ENCODE measurements around the gene CRYGD. TPM values are rescaled to one million over a fixed set of nuclear protein-coding genes. Genes with fewer than 3 reads are reported as not detected.

The CRYGD gene
- total and polyA plus RNA-seq, 2 donors (not counting 1 experiment from before 2014, with no cell fraction given), result not detected

DNA sequence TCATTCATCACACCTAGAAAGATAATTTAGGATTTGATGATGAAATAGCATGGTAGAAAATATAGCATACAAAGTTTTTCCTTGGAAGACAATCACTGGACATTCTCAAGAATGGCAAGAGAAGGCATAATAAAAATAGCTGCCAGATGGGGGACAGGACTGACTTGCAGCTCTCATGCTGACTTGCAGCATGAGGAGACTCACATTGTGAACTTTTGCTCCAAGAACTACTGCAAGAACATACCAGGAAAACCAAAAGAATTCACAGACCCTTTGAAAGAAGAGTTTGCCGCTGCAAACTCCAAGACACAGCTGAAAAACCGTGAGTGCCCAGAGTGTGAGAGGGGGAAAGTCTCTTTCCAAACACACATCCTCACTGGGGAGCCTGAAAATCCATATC, 47.0 kb downstream of the CRYGD start:
- no peak overlapping the region for H2AFZ ChIP-seq (ENCODE audit: low read length)

DNA sequence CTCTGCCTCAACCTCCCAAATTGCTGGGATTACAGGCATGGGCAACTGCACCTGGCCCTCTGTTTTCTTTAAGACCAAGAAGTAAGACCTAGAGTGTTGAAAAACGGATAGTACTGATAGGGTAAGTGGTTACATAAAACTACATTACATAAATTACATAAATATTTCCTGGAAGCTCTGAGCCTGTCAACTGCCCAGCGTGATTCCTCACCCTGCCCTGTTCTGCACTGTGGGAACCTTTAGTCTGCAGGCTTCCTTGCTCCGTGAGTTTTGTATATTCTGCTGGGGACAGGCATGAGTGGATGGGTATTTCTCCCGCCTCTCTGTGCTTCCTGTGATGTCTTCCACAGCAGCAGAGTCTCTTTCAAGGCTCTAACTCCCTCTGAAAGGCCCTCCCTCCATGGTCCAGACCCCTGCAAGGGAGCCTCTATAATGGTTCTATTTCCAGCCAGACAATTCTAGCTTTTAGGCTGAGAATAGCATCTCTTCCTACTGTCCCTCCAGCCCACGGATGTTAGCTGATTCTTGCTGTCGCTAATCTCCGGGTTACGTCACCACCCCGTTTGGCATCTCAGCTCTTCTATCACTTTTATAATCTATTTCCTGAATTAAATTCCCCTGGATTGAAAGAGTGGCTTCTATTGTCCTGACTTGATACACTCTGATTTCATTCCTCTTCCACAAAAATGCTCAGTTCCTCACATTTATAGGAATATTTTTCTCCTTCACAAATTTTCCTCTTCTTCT, 49.5 kb downstream of the CRYGD start:
- Histone ChIP-seq H3K9me3 (ENCODE audit: control insufficient read depth, insufficient read depth, low read depth, low read length) (no peaks in the 10 kb centered on the region), H3K27me3 (ENCODE audit: control insufficient read depth, insufficient read depth, low read length) (no peaks in the 10 kb centered on the region), H4K20me1 (ENCODE audit: control insufficient read depth, extremely low read depth, insufficient read depth, low read length) (no peaks in the 10 kb centered on the region), H3K79me2 (ENCODE audit: control insufficient read depth, insufficient read depth, low read length) (no peaks in the 10 kb centered on the region), H3K4me3 (replicated peaks in 1 of 4; ENCODE audit: control extremely low read depth in 1 of 4, insufficient read depth in 1 of 4, low read depth in 3 of 4, low read length in 4 of 4) (no peak overlapping the region), H3K27ac (ENCODE audit: insufficient read depth, low read length) (no peak overlapping the region), H3K36me3 (ENCODE audit: control insufficient read depth, insufficient read depth, low read length) (no peaks in the 10 kb centered on the region), H3K4me2 (ENCODE audit: extremely low read depth, insufficient read depth, low read length) (no peak overlapping the region), H3K9ac (ENCODE audit: insufficient read depth, low read length) (no peak overlapping the region), H3K4me1 (ENCODE audit: control insufficient read depth, extremely low read depth, insufficient read depth, low read length) (no peaks in the 10 kb centered on the region), H2AFZ (ENCODE audit: low read length) (no peak overlapping the region)
- TF ChIP-seq, protein P1, sequence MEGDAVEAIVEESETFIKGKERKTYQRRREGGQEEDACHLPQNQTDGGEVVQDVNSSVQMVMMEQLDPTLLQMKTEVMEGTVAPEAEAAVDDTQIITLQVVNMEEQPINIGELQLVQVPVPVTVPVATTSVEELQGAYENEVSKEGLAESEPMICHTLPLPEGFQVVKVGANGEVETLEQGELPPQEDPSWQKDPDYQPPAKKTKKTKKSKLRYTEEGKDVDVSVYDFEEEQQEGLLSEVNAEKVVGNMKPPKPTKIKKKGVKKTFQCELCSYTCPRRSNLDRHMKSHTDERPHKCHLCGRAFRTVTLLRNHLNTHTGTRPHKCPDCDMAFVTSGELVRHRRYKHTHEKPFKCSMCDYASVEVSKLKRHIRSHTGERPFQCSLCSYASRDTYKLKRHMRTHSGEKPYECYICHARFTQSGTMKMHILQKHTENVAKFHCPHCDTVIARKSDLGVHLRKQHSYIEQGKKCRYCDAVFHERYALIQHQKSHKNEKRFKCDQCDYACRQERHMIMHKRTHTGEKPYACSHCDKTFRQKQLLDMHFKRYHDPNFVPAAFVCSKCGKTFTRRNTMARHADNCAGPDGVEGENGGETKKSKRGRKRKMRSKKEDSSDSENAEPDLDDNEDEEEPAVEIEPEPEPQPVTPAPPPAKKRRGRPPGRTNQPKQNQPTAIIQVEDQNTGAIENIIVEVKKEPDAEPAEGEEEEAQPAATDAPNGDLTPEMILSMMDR (conservative IDR thresholded peaks at IDR 0.05 in 1 of 2, IDR thresholded peaks at IDR 0.05 in 1 of 2; ENCODE audit: low read depth in 1 of 2, low read length in 2 of 2), result no peak
- no peak for TF ChIP-seq EZH2 (IDR thresholded peaks at IDR 0.05; ENCODE audit: low read length, missing control alignments)
- DNase-seq (ENCODE audit: low read depth in 2 of 2), result no peak

More for the DNA sequence above, 47.0 kb downstream of the CRYGD start:
- Histone ChIP-seq H3K27ac (ENCODE audit: insufficient read depth, low read length) (no peak overlapping the region), H3K9ac (ENCODE audit: insufficient read depth, low read length) (no peak overlapping the region), H3K9me3 (ENCODE audit: control insufficient read depth, insufficient read depth, low read depth, low read length) (no peaks in the 10 kb centered on the region), H3K79me2 (ENCODE audit: control insufficient read depth, insufficient read depth, low read length) (no peaks in the 10 kb centered on the region), H3K27me3 (ENCODE audit: control insufficient read depth, insufficient read depth, low read length) (no peaks in the 10 kb centered on the region), H3K4me2 (ENCODE audit: extremely low read depth, insufficient read depth, low read length) (no peak overlapping the region), H3K36me3 (ENCODE audit: control insufficient read depth, insufficient read depth, low read length) (no peaks in the 10 kb centered on the region), H3K4me1 (ENCODE audit: control insufficient read depth, extremely low read depth, insufficient read depth, low read length) (no peaks in the 10 kb centered on the region), H3K4me3 (replicated peaks in 1 of 4; ENCODE audit: control extremely low read depth in 1 of 4, insufficient read depth in 1 of 4, low read depth in 3 of 4, low read length in 4 of 4) (no peak overlapping the region), H4K20me1 (ENCODE audit: control insufficient read depth, extremely low read depth, insufficient read depth, low read length) (no peaks in the 10 kb centered on the region)
- peak in 1 of 2 donors; percentile 37 for DNase-seq (ENCODE audit: low read depth in 2 of 2)
- TF ChIP-seq, protein P1 (conservative IDR thresholded peaks at IDR 0.05 in 1 of 2, IDR thresholded peaks at IDR 0.05 in 1 of 2; ENCODE audit: low read depth in 1 of 2, low read length in 2 of 2), result no peak
- no peak for TF ChIP-seq EZH2 (IDR thresholded peaks at IDR 0.05; ENCODE audit: low read length, missing control alignments)

DNA sequence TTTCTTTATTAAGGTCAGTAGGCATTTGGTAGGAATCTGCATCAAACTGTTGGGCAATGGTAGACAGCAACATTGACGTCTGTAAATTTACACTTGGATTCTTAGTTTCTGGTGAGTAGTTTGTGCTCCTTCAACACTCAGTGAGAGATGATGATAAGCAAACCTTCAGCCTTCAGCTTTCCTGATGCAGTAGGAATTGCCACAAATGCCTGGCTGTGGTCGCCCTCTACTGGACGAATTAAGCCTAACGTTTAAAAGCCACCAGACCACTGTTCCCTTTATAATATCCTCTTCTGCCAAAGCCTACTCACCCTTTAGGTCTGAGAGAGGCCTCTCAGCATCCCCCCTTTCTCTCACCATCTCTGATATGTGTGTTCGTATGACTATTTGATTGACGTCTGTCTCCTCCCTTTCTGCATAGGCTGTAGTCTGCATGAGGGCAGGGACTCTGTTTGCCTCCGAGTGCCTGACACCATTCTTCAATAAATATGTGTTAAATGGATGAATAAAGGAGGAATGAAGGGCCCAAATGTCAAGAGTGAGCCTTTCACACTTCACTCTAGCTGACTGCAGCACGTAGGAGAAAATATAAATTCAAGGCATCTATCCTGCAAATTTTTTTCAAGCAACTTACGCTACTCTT, 52.0 kb downstream of the CRYGD start:
- Histone ChIP-seq H3K4me2 (ENCODE audit: extremely low read depth, insufficient read depth, low read length) (no peak overlapping the region), H3K27me3 (ENCODE audit: control insufficient read depth, insufficient read depth, low read length) (no peaks in the 10 kb centered on the region), H3K27ac (ENCODE audit: insufficient read depth, low read length) (no peak overlapping the region), H3K36me3 (ENCODE audit: control insufficient read depth, insufficient read depth, low read length) (no peaks in the 10 kb centered on the region), H4K20me1 (ENCODE audit: control insufficient read depth, extremely low read depth, insufficient read depth, low read length) (no peaks in the 10 kb centered on the region), H3K4me3 (replicated peaks in 1 of 4; ENCODE audit: control extremely low read depth in 1 of 4, insufficient read depth in 1 of 4, low read depth in 3 of 4, low read length in 4 of 4) (no peak overlapping the region), H3K9ac (ENCODE audit: insufficient read depth, low read length) (no peak overlapping the region), H3K4me1 (ENCODE audit: control insufficient read depth, extremely low read depth, insufficient read depth, low read length) (no peaks in the 10 kb centered on the region), H3K9me3 (ENCODE audit: control insufficient read depth, insufficient read depth, low read depth, low read length) (no peaks in the 10 kb centered on the region), H3K79me2 (ENCODE audit: control insufficient read depth, insufficient read depth, low read length) (no peaks in the 10 kb centered on the region), H2AFZ (ENCODE audit: low read length) (no peak overlapping the region)
- DNase-seq (ENCODE audit: low read depth in 2 of 2), result peak; percentile 54 to 74
- TF ChIP-seq, protein P1 (conservative IDR thresholded peaks at IDR 0.05 in 1 of 2, IDR thresholded peaks at IDR 0.05 in 1 of 2; ENCODE audit: low read depth in 1 of 2, low read length in 2 of 2), result peak in 1 of 2 donors; percentile 84
- no peak for TF ChIP-seq EZH2 (IDR thresholded peaks at IDR 0.05; ENCODE audit: low read length, missing control alignments)

All from fibroblast of lung (primary cell).